GM18526 (cell line): ENCODE measurements around the gene GJD3.

Source experiments
- POLR2A ChIP-seq: IDR thresholded peaks from 3 replicates; pipeline ENCODE4 v1.6.1; 2011; ENCODE audit not compliant: insufficient read length; ENCODE audit errors: extremely low read depth

The GJD3 gene

DNA sequence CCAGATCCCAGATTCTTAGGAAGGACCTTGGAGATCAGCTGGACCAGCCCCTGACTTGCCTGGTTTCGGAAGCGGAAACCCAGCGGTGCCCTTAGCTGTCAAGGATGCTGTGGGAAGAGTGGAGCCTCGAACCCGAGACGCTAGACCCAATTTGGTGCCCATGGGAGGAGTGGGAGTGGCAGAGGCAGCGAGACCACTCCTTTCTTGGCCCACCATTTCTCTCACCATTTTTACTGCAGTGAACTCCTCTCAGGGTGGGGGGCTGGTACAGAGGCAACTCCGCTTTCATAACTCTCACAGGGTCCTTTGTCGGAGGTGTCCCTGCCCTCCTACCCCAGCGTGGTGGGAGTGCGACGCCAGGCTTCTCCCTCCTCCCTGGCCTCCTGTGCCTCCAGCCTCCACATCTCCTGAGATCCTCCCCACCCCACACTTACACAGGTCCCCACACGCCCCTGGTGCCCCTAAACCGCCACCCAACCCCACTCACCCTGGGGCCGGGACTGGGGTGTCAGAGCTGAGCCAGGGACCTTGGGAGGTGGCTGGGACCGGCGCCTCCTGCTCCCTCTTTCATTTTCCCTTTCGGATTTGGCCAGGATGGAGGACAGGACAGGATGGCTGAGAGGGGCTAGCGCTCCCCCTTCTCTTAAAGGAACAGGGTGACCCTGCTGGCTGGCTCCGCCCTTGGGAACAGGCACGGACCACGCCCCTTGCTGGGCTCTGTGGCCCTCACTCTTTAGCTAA is at the start of gene GJD3:
Gene GJD3 (minus strand): TSS at position 617 of the 741 bp plus-strand sequence. CDS start 922 bp downstream, outside the sequence.
- TF ChIP-seq POLR2A: no peak

DNA sequence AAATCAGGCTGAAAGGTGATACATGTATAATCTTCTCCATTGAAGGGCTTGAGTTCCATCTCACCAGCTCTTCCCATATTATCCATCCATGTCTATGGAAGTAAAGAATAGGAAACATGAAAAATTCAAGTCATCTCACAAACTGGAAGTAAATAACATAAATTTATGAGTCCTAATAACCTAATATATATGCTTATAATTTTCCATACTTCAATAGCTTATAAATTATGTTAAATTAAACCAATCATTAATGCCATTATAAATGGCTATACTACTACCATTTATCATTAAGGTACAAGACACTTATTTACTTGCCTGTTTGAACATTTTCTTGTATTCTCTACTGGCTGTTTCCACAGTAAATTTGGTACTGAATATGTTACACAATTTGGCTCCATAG is 48.3 kb upstream of the GJD3 start:
- no peak for TF ChIP-seq POLR2A

GRCh38 chr17:40411821-40412220 is 47.3 kb upstream of the GJD3 start:
- TF ChIP-seq POLR2A: no peak

DNA sequence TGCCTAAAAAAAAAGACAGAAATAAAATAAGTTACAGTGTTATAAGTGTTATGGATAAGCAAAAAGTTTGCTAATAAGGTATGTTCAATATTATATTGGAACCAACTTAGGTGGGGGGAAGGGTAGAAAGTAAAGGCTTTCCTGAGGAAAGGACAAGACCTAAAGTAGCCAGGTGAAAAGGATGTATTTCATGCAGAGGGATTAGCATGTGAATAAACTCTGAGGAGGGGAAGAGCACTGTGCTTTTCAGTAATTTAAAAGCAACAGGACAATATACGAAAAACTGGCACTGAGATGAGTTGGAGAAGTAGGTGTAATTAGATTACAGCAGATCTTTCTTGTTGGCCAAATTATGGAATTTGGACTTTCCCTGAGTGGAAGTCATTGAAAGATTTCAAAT is 45.5 kb upstream of the GJD3 start:
- TF ChIP-seq POLR2A: no peak

DNA sequence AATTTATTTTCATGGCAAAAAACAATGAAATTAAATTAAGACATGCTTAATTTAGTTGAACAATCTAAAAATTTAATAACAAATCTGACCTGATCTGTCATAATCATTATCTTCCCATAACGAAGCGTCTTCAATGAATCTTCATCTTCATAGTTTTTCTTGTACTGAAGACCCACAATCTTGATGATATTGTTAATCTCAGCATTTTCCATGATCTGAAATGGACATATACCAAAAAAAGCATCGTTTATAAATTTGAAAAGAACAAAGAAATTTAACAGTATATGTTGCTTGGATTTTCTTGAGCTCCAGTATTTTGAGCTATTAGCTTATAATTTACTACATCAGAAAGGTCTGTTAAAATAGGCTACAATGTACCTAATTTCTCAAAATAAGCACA is 42.9 kb upstream of the GJD3 start:
- no peak for TF ChIP-seq POLR2A

DNA sequence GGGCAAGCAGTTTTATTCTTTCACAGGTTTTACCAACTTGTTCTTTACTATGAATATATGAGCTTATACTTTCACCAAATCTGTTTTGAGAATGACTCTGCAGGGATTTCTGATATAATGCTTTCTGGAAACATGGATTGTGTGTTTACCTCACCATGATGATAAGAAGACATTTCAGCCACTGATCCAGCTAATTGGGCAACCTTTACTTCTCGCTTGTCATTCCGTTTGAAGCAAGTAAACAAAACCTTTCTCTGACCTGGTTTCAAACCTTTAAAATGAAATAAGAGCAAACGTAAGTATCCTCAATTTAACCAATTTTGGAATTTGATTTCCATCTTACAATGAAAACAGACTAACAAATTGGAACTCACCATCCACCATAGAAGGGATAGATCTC is 39.5 kb upstream of the GJD3 start:
- TF ChIP-seq POLR2A: no peak

- TF ChIP-seq POLR2A: no peak
Observed at GRCh38 chr17:40402668-40403067, 38.1 kb upstream of the GJD3 start.

- no peak for TF ChIP-seq POLR2A
Observed at GRCh38 chr17:40399185-40399584, 34.6 kb upstream of the GJD3 start.

DNA sequence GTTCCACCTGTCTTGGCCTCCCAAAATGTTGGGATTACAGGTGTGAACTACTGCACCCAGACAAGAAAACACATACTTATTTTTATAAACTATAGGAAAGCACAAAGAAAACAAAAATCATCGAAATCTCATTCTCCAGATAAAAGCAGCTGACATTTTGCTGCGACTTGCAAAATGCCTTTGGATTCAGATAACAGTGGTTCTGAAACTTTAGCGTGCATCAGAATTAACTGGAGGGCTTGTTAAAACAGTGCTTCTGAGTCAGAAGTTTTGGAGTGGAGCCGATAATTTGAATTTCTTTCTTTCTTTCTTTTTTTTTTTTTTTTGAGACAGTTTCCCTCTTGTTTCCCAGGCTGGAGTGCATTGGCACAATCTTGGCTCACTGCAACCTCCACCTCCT is 17.7 kb upstream of the GJD3 start:
- TF ChIP-seq POLR2A: no peak

GRCh38 chr17:40378966-40379365 is 14.4 kb upstream of the GJD3 start:
- no peak for TF ChIP-seq POLR2A

DNA sequence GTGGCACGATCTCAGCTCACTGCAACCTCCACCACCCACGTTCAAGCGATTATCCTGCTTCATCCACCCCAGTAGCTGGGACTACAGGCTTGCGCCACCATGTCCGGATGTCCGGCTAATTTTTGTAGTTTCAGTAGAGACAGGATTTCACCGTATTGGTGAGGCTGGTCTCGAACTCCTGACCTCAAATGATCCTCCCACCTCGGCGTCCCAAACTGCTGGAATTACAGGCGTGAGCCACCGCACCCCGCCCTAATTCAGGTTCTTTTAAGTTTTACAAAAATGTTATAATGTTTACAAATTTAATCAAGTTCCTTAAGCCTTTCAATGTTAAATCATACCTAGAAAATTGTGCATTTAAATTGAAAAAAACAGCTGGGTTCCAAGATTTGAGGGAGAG is 13.3 kb upstream of the GJD3 start:
- TF ChIP-seq POLR2A: no peak

DNA sequence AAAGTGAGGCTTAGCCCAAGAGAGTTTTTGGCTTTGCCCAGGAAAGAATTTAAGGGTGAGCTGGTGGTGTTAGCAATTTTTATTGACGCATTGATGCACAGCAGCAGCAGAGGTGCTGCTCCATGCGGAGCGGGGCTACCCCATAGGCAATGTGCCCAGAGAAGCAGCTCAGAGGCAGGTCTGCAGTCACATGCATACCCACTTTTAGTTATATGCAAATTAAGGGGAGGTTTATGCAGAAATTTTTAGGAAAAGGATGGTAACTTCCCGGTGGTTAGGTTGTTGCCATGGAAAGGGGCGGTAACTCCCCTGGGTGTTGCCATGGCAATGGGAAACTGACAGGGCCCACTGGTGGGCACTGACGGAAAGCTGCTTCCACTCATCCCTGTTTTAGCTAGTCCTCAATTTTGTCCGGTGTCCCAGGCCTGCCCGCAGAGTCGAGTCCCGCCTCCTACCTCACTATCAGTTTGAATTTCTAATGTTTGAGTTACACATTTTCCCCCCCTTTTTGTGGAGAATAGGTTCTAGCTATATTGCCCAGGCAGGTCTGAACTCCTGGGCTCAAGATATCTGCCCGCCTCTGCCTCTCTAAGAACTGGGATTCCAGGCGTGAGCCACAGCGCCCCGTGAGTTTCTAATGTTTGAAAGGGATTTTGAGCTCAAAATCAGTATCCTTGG is 10.4 kb upstream of the GJD3 start:
- TF ChIP-seq POLR2A: no peak

DNA sequence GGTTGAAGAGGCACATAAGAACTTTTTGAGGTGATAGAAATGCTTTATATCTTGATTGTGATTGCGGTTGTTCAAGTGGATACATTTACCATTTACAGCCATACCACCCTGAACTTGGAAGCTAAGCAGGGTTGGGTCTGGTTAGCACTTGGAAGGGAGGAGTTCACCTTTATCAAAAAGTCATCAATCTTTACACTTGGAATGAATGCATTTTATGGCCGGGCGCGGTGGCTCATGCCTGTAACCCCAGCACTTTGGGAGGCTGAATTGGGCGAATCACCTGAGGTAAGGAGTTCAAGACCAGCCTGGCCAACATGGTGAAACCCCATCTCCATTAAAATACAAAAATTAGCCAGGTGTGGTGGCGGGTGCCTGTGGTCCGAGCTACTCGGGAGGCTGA is 9.5 kb upstream of the GJD3 start:
- TF ChIP-seq POLR2A: no peak

GRCh38 chr17:40373324-40373723 is 8.8 kb upstream of the GJD3 start:
- no peak for TF ChIP-seq POLR2A

- no peak for TF ChIP-seq POLR2A
Observed at GRCh38 chr17:40372031-40372430, 7.5 kb upstream of the GJD3 start.

GRCh38 chr17:40371261-40371929 is 6.9 kb upstream of the GJD3 start:
- TF ChIP-seq POLR2A: no peak
